Breast epithelium (tissue), 4 donors: ENCODE data around the gene MAMLD1. TPM values are rescaled to one million over a fixed set of nuclear protein-coding genes. Genes with fewer than 3 reads are reported as not detected.

Experiments used
- DNase-seq, 2 donors: peaks; one replicate each; pipeline ENCODE4 v3.0.0-alpha.2; 2019; ENCODE audit warnings: low spot score in 2 of 2
- H3K27ac ChIP-seq, 2 donors: fragments of 200-600 bp; sonication (generic) in 1 of 2; one replicate each; pipeline ENCODE4 v1.5.1; 2016 to 2019; ENCODE audit warnings: mild to moderate bottlenecking in 1 of 2
- H3K27me3 ChIP-seq, 2 donors: fragments of 200-600 bp; sonication (generic) in 1 of 2; one replicate each; pipeline versions ENCODE4 v1.5.1 to v1.6.0; 2017 to 2019; ENCODE audit warnings: control low read depth in 1 of 2, mild to moderate bottlenecking in 1 of 2
- H3K36me3 ChIP-seq: fragments of 200-600 bp; one replicate; pipeline ENCODE4 v1.5.1; 2019
- H3K4me1 ChIP-seq, 2 donors: fragments of 200-600 bp; sonication (generic); one replicate each; pipeline ENCODE4 v1.5.1; 2016 to 2019; ENCODE audit warnings: control low read depth in 1 of 2
- H3K4me3 ChIP-seq, 3 donors: fragments of 200-600 bp; sonication (generic); 1 replicate in 2 of 3; 2 replicates in 1 of 3; pipeline ENCODE4 v1.5.1; 2016 to 2019; ENCODE audit warnings: mild to moderate bottlenecking in 3 of 3, moderate library complexity in 2 of 3
- H3K9me3 ChIP-seq, 2 donors: fragments of 200-600 bp; sonication (generic) in 1 of 2; one replicate each; pipeline ENCODE4 v1.5.1; 2016 to 2019; ENCODE audit warnings: control low read depth in 1 of 2
- CTCF ChIP-seq, 3 donors: fragments of 450-650 bp; IDR thresholded peaks; one replicate each; pipeline ENCODE4 v1.5.1; 2016 to 2017; ENCODE audit warnings: antibody characterized with exemption in 3 of 3, mild to moderate bottlenecking in 3 of 3, moderate library complexity in 3 of 3
- POLR2A ChIP-seq: fragments of 450-650 bp; IDR thresholded peaks from one replicate; pipeline ENCODE4 v1.6.1; 2016; ENCODE audit warnings: antibody characterized with exemption, mild to moderate bottlenecking, moderate library complexity
- POLR2AphosphoS5 ChIP-seq, 3 donors: sonication (generic); formaldehyde crosslinking; IDR thresholded peaks; one replicate each; pipeline ENCODE4 v1.6.1; 2017; ENCODE audit warnings: antibody characterized with exemption in 3 of 3
- intact Hi-C: fragments of 100-400 bp; cut with DNase I; formaldehyde crosslinking; loops from one replicate; pipeline ENCODE4 v1.15.1; 2023; ENCODE audit warnings: low total_unique reads
- total RNA-seq, 3 donors: library from RNA; depleted of rRNA; stranded (reverse); fragments of >200 nt; gene quantifications; one replicate each; pipeline ENCODE4 v1.1.0, GENCODE V29; 2016

The MAMLD1 gene
- total RNA-seq, 3 donors from 2014 or later: 2.3 to 14.7 (median 2.8) TPM

DNA sequence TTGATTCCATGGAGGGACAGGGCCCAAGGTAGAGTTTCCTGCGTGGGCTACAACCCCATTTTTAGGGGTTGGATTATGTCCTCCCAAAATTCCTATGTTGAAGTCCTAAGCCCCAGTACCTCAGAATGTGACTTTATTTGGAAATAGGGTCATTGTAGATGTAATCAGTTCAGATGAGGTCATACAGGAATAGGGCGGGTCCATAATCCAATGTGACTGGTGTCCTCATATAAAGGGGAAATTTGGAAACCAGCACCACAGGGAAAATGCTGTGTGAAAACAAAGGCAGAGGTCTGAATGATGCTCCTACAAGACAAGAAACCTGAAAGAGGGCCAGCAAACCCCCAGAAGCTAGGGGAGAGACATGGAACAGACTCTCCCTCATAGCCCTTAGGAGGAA is 31.1 kb upstream of the MAMLD1 start:
- H3K27me3 ChIP-seq: peaks cover 0 to 19% of the 10 kb centered on the region in 2 donors
- H3K27ac ChIP-seq: no peak overlapping the region
- TF ChIP-seq CTCF (IDR thresholded peaks at IDR 0.05): no peak
- TF ChIP-seq POLR2A: no peak
- no peak for TF ChIP-seq POLR2AphosphoS5 (IDR thresholded peaks at IDR 0.05)
- no peak overlapping the region for H3K4me3 ChIP-seq
- intact Hi-C loops: loop anchor here (5.0 kb wide), 1 partner anchor 425 kb away; no protein-coding TSS in a partner anchor
- DNase-seq: no peak
- H3K36me3 ChIP-seq: no peaks in the 10 kb centered on the region
- no peaks in the 10 kb centered on the region for H3K4me1 ChIP-seq
- no peaks in the 10 kb centered on the region for H3K9me3 ChIP-seq

- intact Hi-C loops: loop anchor here (5.0 kb wide), 1 partner anchor 427 kb away; no protein-coding TSS in a partner anchor
- Histone ChIP-seq H3K27ac (no peak overlapping the region), H3K27me3 (peaks cover 0 to 19% of the 10 kb centered on the region in 2 donors), H3K36me3 (no peaks in the 10 kb centered on the region), H3K9me3 (no peaks in the 10 kb centered on the region), H3K4me1 (no peaks in the 10 kb centered on the region), H3K4me3 (no peak overlapping the region)
- TF ChIP-seq POLR2A: no peak
- no peak for TF ChIP-seq CTCF (IDR thresholded peaks at IDR 0.05)
- no peak for TF ChIP-seq POLR2AphosphoS5 (IDR thresholded peaks at IDR 0.05)
- DNase-seq: no peak
Observed at GRCh38 chrX:150334100-150334499, 29.0 kb upstream of the MAMLD1 start.

DNA sequence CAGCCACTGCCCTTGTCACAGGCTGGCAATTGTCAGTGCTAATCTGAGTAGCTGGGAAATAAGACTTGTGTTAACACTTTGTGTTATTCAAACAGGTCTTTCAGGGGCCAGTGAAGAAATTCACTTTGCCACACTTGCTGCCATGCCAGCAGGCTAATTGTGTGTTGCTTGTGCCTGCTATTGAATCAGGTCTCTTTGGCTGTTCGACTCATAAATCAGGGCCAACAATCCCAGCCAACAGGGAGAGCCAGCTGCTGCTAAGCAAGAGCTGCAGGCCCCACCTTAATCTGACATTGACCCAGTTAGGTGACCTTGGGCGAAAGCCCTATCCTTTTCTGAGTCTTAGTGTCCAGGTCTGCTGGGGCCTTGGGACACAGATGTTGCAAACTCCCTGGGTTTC is 28.1 kb upstream of the MAMLD1 start:
- no peaks in the 10 kb centered on the region for H3K4me1 ChIP-seq
- no peak overlapping the region for H3K27ac ChIP-seq
- H3K9me3 ChIP-seq: no peaks in the 10 kb centered on the region
- no peaks in the 10 kb centered on the region for H3K36me3 ChIP-seq
- no peak for DNase-seq
- H3K4me3 ChIP-seq: no peak overlapping the region
- intact Hi-C loops: loop anchor here (5.0 kb wide), 1 partner anchor 428 kb away; no protein-coding TSS in a partner anchor
- peaks cover 0 to 17% of the 10 kb centered on the region in 2 donors for H3K27me3 ChIP-seq
- TF ChIP-seq CTCF (IDR thresholded peaks at IDR 0.05) (no peak), POLR2A (no peak), POLR2AphosphoS5 (IDR thresholded peaks at IDR 0.05) (no peak)

DNA sequence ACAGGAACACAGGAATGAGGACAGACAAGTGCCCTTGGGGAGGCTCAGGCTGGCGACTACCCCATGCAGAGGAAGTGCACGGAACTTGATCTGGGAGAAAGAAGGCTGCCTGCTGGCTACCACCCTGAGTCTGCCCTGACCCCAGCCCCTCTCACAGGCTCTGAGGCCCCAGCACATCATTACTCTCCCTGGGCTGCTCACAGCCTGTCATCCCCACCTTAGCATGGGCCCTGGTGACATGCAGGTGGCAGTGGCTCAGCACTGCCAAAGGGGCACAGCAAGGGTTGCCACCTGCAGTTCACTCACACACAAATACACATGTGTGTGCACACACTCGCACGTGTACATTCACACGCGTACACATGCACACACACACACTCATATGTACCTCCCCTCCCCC is 26.1 kb upstream of the MAMLD1 start:
- Histone ChIP-seq H3K36me3 (no peaks in the 10 kb centered on the region), H3K4me1 (no peaks in the 10 kb centered on the region), H3K4me3 (no peak overlapping the region), H3K27ac (no peak overlapping the region), H3K9me3 (no peaks in the 10 kb centered on the region), H3K27me3 (peaks cover 0 to 12% of the 10 kb centered on the region in 2 donors)
- DNase-seq: no peak
- no peak for TF ChIP-seq CTCF (IDR thresholded peaks at IDR 0.05)
- TF ChIP-seq POLR2AphosphoS5 (IDR thresholded peaks at IDR 0.05): no peak
- TF ChIP-seq POLR2A: no peak
- intact Hi-C loops: loop anchor here (2.0 kb wide), 1 partner anchor 62 kb away; no protein-coding TSS in a partner anchor

DNA sequence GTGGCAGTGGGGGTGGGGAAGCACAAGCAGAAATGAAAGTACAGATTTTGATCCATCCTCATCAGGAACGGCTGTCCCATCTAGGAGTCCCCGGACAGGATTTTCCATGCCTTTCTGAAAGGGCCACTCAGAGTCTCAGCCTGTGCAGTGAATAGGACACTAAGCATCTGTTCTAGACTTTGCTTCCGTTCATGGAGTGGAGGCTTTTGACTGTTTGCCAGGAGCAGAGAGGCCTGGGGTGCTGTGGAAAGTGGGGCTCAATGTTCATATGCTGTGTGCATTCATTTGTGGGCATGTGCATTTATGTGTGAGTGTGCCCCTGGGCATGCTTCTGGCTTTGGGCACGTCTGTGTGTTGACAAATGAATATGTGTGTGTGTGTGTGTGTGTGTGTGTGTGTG is 25.6 kb upstream of the MAMLD1 start:
- Histone ChIP-seq H3K27ac (no peak overlapping the region), H3K4me1 (no peaks in the 10 kb centered on the region), H3K27me3 (peaks cover 0 to 10% of the 10 kb centered on the region in 2 donors), H3K4me3 (no peak overlapping the region), H3K36me3 (no peaks in the 10 kb centered on the region), H3K9me3 (no peaks in the 10 kb centered on the region)
- intact Hi-C loops: loop anchor here (2.0 kb wide), 1 partner anchor 63 kb away; no protein-coding TSS in a partner anchor
- TF ChIP-seq POLR2A (no peak), CTCF (IDR thresholded peaks at IDR 0.05) (no peak), POLR2AphosphoS5 (IDR thresholded peaks at IDR 0.05) (no peak)
- no peak for DNase-seq
